ENCODE measurements around the gene HOXB6. TPM values are rescaled to one million over a fixed set of nuclear protein-coding genes. Genes with fewer than 3 reads are reported as not detected.

HOXB6 gene
- total and polyA plus RNA-seq, 12 donors = 1.7 to 23.1 (median 11.8) TPM

- DNase-seq = peak in 1 of 7 donors; percentile 21
- H3K27ac ChIP-seq = peak overlapping the region in 2 of 5 donors; percentile 41 to 53
Measured at GRCh38 chr17:48551596-48552465, 53.0 kb downstream of the HOXB6 start.

DNA sequence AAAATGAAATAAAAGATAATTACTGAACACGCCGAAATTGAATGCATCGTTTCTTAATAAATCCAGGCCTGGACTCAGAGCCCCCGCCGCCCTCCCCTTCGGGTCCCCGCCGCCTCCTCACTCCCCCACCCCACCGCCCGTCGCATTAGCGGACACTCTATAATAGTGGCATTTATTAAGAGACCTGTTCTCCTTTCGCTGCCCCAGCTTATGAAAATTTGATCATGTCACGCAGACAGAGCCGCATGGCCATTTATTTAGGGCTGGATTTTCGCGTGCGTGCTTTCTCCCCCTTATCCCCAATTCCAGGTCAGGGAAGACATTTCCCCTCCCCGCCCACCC is 53.6 kb downstream of the HOXB6 start:
- no peak overlapping the region for H3K4me3 ChIP-seq
- no peaks in the 10 kb centered on the region for H3K27me3 ChIP-seq
- TF ChIP-seq, protein P1, sequence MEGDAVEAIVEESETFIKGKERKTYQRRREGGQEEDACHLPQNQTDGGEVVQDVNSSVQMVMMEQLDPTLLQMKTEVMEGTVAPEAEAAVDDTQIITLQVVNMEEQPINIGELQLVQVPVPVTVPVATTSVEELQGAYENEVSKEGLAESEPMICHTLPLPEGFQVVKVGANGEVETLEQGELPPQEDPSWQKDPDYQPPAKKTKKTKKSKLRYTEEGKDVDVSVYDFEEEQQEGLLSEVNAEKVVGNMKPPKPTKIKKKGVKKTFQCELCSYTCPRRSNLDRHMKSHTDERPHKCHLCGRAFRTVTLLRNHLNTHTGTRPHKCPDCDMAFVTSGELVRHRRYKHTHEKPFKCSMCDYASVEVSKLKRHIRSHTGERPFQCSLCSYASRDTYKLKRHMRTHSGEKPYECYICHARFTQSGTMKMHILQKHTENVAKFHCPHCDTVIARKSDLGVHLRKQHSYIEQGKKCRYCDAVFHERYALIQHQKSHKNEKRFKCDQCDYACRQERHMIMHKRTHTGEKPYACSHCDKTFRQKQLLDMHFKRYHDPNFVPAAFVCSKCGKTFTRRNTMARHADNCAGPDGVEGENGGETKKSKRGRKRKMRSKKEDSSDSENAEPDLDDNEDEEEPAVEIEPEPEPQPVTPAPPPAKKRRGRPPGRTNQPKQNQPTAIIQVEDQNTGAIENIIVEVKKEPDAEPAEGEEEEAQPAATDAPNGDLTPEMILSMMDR (IDR thresholded peaks at IDR 0.05) = no peak
- no peak for TF ChIP-seq POLR2A (IDR thresholded peaks at IDR 0.05)
- DNase-seq = peak in 1 of 7 donors; percentile 10
- peak overlapping the region in 2 of 5 donors; percentile 38 to 54 for H3K27ac ChIP-seq
- H3K9me3 ChIP-seq (replicated peaks in 1 of 3) = no peaks in the 10 kb centered on the region
- intact Hi-C loops (cut with DNase I) = no loop called here
- peaks cover 0 to 6% of the 10 kb centered on the region in 2 donors for H3K36me3 ChIP-seq (replicated peaks in 1 of 2)
- peaks cover 5 to 38% of the 10 kb centered on the region in 2 donors for H3K4me1 ChIP-seq (replicated peaks in 1 of 2)
- 78 to 88% (median 81%) methylated on average over 19 of the region's 19 CpGs for WGBS, 4 donors

More at GRCh38 chr17:48551596-48552465, 53.0 kb downstream of the HOXB6 start:
- intact Hi-C loops (cut with DNase I) = no loop called here
- 78 to 83% (median 79%) methylated on average over 24 to 47 of the region's 47 CpGs for WGBS, 4 donors
- Histone ChIP-seq H3K36me3 (replicated peaks in 1 of 2) (peaks cover 0 to 6% of the 10 kb centered on the region in 2 donors), H3K27me3 (no peaks in the 10 kb centered on the region), H3K4me3 (no peak overlapping the region), H3K4me1 (replicated peaks in 1 of 2) (peaks cover 5 to 39% of the 10 kb centered on the region in 2 donors), H3K9me3 (replicated peaks in 1 of 3) (no peaks in the 10 kb centered on the region)
- no peak for TF ChIP-seq POLR2A (IDR thresholded peaks at IDR 0.05)
- TF ChIP-seq, protein P1 (IDR thresholded peaks at IDR 0.05) = no peak

DNA sequence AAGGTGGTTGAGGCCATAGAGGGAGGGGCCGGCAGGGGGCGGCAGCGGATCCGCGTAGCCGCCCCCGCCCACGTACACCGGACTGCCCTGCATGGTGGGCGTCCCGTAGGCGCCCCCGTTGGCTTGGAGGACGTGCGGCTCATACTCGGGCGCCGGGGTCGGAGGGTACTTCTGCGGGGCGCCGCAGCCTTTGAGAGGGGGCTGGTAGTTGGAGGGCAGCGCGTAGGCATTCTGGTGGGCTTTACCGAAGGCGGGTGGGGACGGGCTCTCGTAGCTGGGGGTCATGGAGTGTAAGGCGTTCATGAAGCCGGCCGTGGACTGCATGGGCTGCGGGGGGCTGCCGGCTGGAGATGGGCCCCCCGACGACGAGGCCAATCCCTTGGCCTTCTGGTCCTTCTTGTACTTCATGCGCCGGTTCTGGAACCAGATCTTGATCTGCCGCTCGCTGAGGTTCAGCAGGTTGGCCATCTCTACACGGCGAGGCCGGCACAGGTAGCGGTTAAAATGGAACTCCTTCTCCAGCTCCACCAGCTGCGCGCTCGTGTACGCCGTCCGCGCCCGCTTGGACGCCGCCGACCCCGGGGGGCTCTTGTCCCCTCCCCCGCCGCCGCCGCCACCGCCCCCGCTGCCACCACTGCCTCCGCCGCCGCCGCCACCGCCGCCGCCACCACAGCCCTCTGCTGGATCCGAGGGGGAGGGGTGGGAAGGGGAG is 54.1 kb downstream of the HOXB6 start:
- intact Hi-C loops (cut with DNase I) = no loop called here
- H3K36me3 ChIP-seq (replicated peaks in 1 of 2) = peaks cover 0 to 6% of the 10 kb centered on the region in 2 donors
- DNase-seq = no peak
- H3K9me3 ChIP-seq (replicated peaks in 1 of 3) = no peaks in the 10 kb centered on the region
- peaks cover 7 to 38% of the 10 kb centered on the region in 2 donors for H3K4me1 ChIP-seq (replicated peaks in 1 of 2)
- H3K27me3 ChIP-seq = no peaks in the 10 kb centered on the region
- peak overlapping the region in 2 of 5 donors; percentile 38 to 54 for H3K27ac ChIP-seq
- no peak overlapping the region for H3K4me3 ChIP-seq
- TF ChIP-seq POLR2A (IDR thresholded peaks at IDR 0.05) = no peak
- TF ChIP-seq, protein P1 (IDR thresholded peaks at IDR 0.05) = no peak
- 64 to 73% (median 67%) methylated on average over 54 to 70 of the region's 70 CpGs for WGBS, 4 donors

DNA sequence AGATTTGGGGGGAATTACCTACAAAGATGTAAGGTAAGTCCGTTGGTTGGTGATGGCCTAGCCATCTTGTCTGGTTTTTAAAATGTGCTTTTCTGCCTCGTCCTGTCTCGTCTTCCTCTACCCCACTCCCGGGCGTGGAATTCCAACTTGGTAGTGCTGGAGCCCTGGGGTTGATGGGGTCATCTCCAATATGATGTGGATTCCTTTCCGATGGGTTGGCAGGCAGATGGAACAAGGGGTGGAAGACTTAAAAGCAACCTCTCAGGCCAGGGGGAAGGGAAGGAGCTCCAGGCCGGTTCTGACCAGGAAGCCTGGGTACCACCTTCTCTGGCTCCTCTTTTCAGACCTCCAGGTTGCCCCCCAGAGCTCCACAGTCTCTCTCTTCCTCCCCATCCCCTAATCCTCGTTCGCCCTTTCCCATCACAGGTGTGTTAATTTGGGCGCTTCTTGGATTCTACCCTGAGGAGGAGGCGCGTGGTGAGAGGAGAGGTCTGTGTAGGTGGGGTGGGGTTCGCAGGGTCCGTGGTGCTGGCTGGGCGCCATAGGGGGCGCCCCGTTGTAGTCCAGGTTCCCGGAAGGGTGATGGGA is 54.8 kb downstream of the HOXB6 start:
- WGBS, 4 donors = 79 to 87% (median 83%) methylated on average over 15 to 18 of the region's 18 CpGs
- intact Hi-C loops (cut with DNase I) = no loop called here
- DNase-seq = no peak
- Histone ChIP-seq H3K36me3 (replicated peaks in 1 of 2) (peaks cover 0 to 6% of the 10 kb centered on the region in 2 donors), H3K27ac (peak overlapping the region in 2 of 5 donors; percentile 38 to 54), H3K4me3 (no peak overlapping the region), H3K9me3 (replicated peaks in 1 of 3) (no peaks in the 10 kb centered on the region), H3K27me3 (no peaks in the 10 kb centered on the region), H3K4me1 (replicated peaks in 1 of 2) (peaks cover 13 to 42% of the 10 kb centered on the region in 2 donors)
- TF ChIP-seq POLR2A (IDR thresholded peaks at IDR 0.05) = no peak
- TF ChIP-seq, protein P1 (IDR thresholded peaks at IDR 0.05) = no peak

All from adrenal gland (tissue), 12 donors.